Keratinocyte (primary cell): ENCODE measurements around the gene CSE1L. TPM values are rescaled to one million over a fixed set of nuclear protein-coding genes. Genes with fewer than 3 reads are reported as not detected.

Experiments used
- DNase-seq: peaks from one replicate; pipeline ENCODE4 v3.0.0-alpha.2; 2011; ENCODE audit warnings: low read depth, missing footprints, low spot score
- FAIRE-seq: peaks from 2 replicates; lab custom pipeline; 2011; peaks lifted over from hg19 to GRCh38; lab: Jason Lieb, UNC
- H2AFZ ChIP-seq: 2 replicates; pipeline ENCODE4 v1.6.0; 2012; ENCODE audit warnings: low read length, control low read depth, inconsistent platforms; ENCODE audit not compliant: control insufficient read depth
- H3K27ac ChIP-seq: 2 replicates; pipeline ENCODE4 v1.5.1; 2011; ENCODE audit warnings: low read length; ENCODE audit not compliant: control insufficient read depth, insufficient read depth
- H3K27me3 ChIP-seq: 3 replicates; pipeline ENCODE4 v1.6.0; 2011; ENCODE audit warnings: low read length; ENCODE audit not compliant: control insufficient read depth, insufficient read depth; ENCODE audit errors: extremely low read depth
- H3K36me3 ChIP-seq, 2 experiments: 2 replicates in 1 of 2; 3 replicates in 1 of 2; pipeline ENCODE4 v1.5.1; 2011; ENCODE audit warnings: low read length in 2 of 2, mild to moderate bottlenecking in 1 of 2; ENCODE audit not compliant: control insufficient read depth in 2 of 2, insufficient read depth in 2 of 2; ENCODE audit errors: extremely low read depth in 1 of 2
- H3K4me1 ChIP-seq: 3 replicates; pipeline ENCODE4 v1.5.1; 2011; ENCODE audit warnings: low read length; ENCODE audit not compliant: control insufficient read depth, insufficient read depth; ENCODE audit errors: extremely low read depth
- H3K4me2 ChIP-seq: 3 replicates; pipeline ENCODE4 v1.6.0; 2011; ENCODE audit warnings: low read depth, low read length; ENCODE audit not compliant: control insufficient read depth, insufficient read depth; ENCODE audit errors: extremely low read depth
- H3K4me3 ChIP-seq, 3 experiments: fragments of 200-600 bp in 1 of 3; sonication (generic) in 1 of 3; 2 replicates in 2 of 3; 3 replicates in 1 of 3; pipeline ENCODE4 v1.5.1; 2011 to 2016; ENCODE audit warnings: low read length in 3 of 3, mild to moderate bottlenecking in 3 of 3, control low read depth in 2 of 3, inconsistent platforms in 1 of 3, low read depth in 1 of 3, mixed read lengths in 1 of 3, mixed run types in 1 of 3, moderate library complexity in 1 of 3; ENCODE audit not compliant: control insufficient read depth in 2 of 3, insufficient read depth in 2 of 3; ENCODE audit errors: extremely low read depth in 1 of 3
- H3K79me2 ChIP-seq: 2 replicates; pipeline ENCODE4 v1.6.0; 2012; ENCODE audit warnings: low read length; ENCODE audit not compliant: control insufficient read depth, insufficient read depth
- H3K9ac ChIP-seq: 3 replicates; pipeline ENCODE4 v1.6.0; 2011; ENCODE audit warnings: low read length; ENCODE audit not compliant: control insufficient read depth, insufficient read depth; ENCODE audit errors: extremely low read depth
- H3K9me1 ChIP-seq: 3 replicates; pipeline ENCODE4 v1.6.0; 2011; ENCODE audit warnings: low read length; ENCODE audit not compliant: control insufficient read depth, insufficient read depth; ENCODE audit errors: extremely low read depth
- H3K9me3 ChIP-seq: 2 replicates; pipeline ENCODE4 v1.5.1; 2012; ENCODE audit warnings: low read depth, low read length; ENCODE audit not compliant: control insufficient read depth
- H4K20me1 ChIP-seq: 3 replicates; pipeline ENCODE4 v1.6.0; 2011; ENCODE audit warnings: low read length; ENCODE audit not compliant: control insufficient read depth, insufficient read depth; ENCODE audit errors: extremely low read depth
- CTCF ChIP-seq, 3 experiments: IDR thresholded peaks in 1 of 3; conservative IDR thresholded peaks in 1 of 3; optimal IDR thresholded peaks in 1 of 3; 2 replicates in 2 of 3; 3 replicates in 1 of 3; pipeline versions ENCODE3 to v1.5.1; 2011; ENCODE audit warnings: low read length in 3 of 3, mild to moderate bottlenecking in 3 of 3, moderate library complexity in 2 of 3, control low read depth in 1 of 3, inconsistent platforms in 1 of 3; ENCODE audit not compliant: insufficient read depth in 2 of 3; ENCODE audit errors: extremely low read depth in 1 of 3
- EZH2 ChIP-seq: IDR thresholded peaks from one replicate; pipeline ENCODE4 v1.6.1; 2012; ENCODE audit warnings: inconsistent platforms, mild to moderate bottlenecking, low read length, moderate library complexity
- dilution Hi-C: fragments of 300-500 bp; cut with MboI; formaldehyde crosslinking; loops from one replicate; pipeline ENCODE4 v1.7.0; 2020; ENCODE audit warnings: low sequenced_read_pairs; ENCODE audit not compliant: extremely low pct_ligation_motif_present
- polyA plus RNA-seq, 5 experiments: library from polyadenylated mRNA; depleted of rRNA in 3 of 5; stranded (reverse) in 3 of 5; stranded (forward) in 1 of 5; unstranded in 1 of 5; fragments of >200 nt; gene quantifications; 1 replicate in 1 of 5; 2 replicates in 3 of 5; 3 replicates in 1 of 5; pipeline versions ENCODE4 v1.2.1 to v1.2.3, GENCODE V29; 2011 to 2012; ENCODE audit warnings: missing spikeins in 2 of 5, low read depth in 1 of 5, low replicate concordance in 1 of 5

Gene CSE1L
- polyA plus RNA-seq, 1 donor (not counting 4 experiments of a cell fraction or from before 2014, with no cell fraction given), result 134 TPM

DNA sequence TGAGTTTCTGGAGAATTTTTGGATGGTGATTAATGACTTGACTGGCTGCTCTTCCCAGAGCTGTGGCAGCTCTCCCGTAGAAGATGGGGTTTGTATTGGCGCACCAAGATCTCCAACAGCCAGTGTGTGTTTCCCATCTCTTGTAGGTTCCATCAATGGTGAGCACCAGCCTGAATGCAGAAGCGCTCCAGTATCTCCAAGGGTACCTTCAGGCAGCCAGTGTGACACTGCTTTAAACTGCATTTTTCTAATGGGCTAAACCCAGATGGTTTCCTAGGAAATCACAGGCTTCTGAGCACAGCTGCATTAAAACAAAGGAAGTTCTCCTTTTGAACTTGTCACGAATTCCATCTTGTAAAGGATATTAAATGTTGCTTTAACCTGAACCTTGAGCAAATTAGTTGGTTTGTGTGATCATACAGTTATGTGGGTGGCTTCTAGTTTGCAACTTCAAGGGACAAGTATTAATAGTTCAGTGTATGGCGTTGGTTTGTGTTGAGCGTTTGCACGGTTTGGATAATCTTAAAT, 50.2 kb downstream of the CSE1L start:
- H3K9me1 ChIP-seq, result no peaks in the 10 kb centered on the region
- no peak overlapping the region for H3K9ac ChIP-seq
- FAIRE-seq (no peak), DNase-seq (no peak)
- peaks cover 11% of the 10 kb centered on the region for H3K79me2 ChIP-seq
- no peak overlapping the region for H3K4me3 ChIP-seq
- H2AFZ ChIP-seq, result no peak overlapping the region
- H3K27me3 ChIP-seq, result no peaks in the 10 kb centered on the region
- peaks cover 4% of the 10 kb centered on the region for H4K20me1 ChIP-seq
- peaks cover 22 to 54% of the 10 kb centered on the region in 2 experiments for H3K36me3 ChIP-seq
- H3K27ac ChIP-seq, result no peak overlapping the region
- dilution Hi-C loops, result no loop called here
- no peak overlapping the region for H3K4me2 ChIP-seq
- no peak for TF ChIP-seq EZH2
- no peak for TF ChIP-seq CTCF (optimal IDR thresholded peaks at IDR 0.05 in 1 of 3, IDR thresholded peaks at IDR 0.05 in 1 of 3, conservative IDR thresholded peaks at IDR 0.05 in 1 of 3; ENCODE audit: extremely low read depth in 1 of 3, insufficient read depth in 2 of 3, low read length in 3 of 3)
- H3K9me3 ChIP-seq, result no peaks in the 10 kb centered on the region
- H3K4me1 ChIP-seq, result no peaks in the 10 kb centered on the region

DNA sequence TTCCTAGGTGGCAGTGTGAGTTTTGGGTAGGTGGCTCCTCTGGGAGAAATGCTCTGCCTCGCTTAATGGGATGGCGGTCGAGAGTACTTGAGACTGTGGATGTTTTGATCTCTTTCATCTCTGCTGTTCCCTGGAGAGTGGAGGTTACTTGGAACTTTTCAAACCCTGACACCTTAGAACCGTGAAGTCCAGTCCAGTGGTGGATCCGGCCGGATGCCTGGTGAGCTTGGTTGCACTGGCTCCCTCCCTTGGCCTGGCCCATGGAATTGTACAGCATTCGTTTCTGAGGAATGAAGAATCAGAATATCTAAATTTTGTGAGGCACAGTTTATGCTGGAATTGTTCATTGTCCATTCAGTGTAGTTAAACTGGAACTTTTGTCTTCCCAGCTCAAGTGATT, 51.0 kb downstream of the CSE1L start:
- Histone ChIP-seq H3K27ac (no peak overlapping the region), H3K79me2 (peaks cover 11% of the 10 kb centered on the region), H3K36me3 (peaks cover 22 to 53% of the 10 kb centered on the region in 2 experiments), H3K4me2 (no peak overlapping the region), H3K4me1 (no peaks in the 10 kb centered on the region), H3K27me3 (no peaks in the 10 kb centered on the region), H3K9ac (no peak overlapping the region), H3K4me3 (no peak overlapping the region), H2AFZ (no peak overlapping the region), H4K20me1 (peaks cover 4% of the 10 kb centered on the region), H3K9me3 (no peaks in the 10 kb centered on the region), H3K9me1 (no peaks in the 10 kb centered on the region)
- dilution Hi-C loops, result no loop called here
- DNase-seq, result no peak
- no peak for TF ChIP-seq EZH2
- TF ChIP-seq CTCF (optimal IDR thresholded peaks at IDR 0.05 in 1 of 3, IDR thresholded peaks at IDR 0.05 in 1 of 3, conservative IDR thresholded peaks at IDR 0.05 in 1 of 3; ENCODE audit: extremely low read depth in 1 of 3, insufficient read depth in 2 of 3, low read length in 3 of 3), result no peak
- FAIRE-seq, result no peak
